T-helper 22 cell (primary cell): Measurements from ENCODE around the gene CDC6.

Experiments
- DNase-seq: peaks from one replicate; pipeline ENCODE4 v3.0.0-alpha.2; 2020; ENCODE audit warnings: low read depth

The CDC6 gene

GRCh38 chr17:40287494-40288369, at the start of gene CDC6:
TSS of gene CDC6 (plus strand) at chr17:40287879. CDS start at chr17:40289421, 1,542 bp downstream.
- peak; percentile 98 for DNase-seq

- no peak for DNase-seq
These were observed 46.3 kb upstream of the CDC6 start for GRCh38 chr17:40241252-40241834.

- no peak for DNase-seq
These were observed 44.9 kb upstream of the CDC6 start for GRCh38 chr17:40242774-40243173.

GRCh38 chr17:40243761-40244160, 43.9 kb upstream of the CDC6 start:
- no peak for DNase-seq

- DNase-seq, result no peak
These were observed 43.4 kb upstream of the CDC6 start for GRCh38 chr17:40244255-40244654.

- DNase-seq, result no peak
These were observed 39.7 kb upstream of the CDC6 start for GRCh38 chr17:40247926-40248495.

- DNase-seq, result no peak
These were observed 39.2 kb upstream of the CDC6 start for GRCh38 chr17:40248507-40248906.

- DNase-seq, result no peak
These were observed 36.1 kb upstream of the CDC6 start for GRCh38 chr17:40251576-40251975.

- DNase-seq, result no peak
These were observed 34.1 kb upstream of the CDC6 start for GRCh38 chr17:40253565-40253964.

GRCh38 chr17:40259505-40259904, 28.2 kb upstream of the CDC6 start:
- no peak for DNase-seq

GRCh38 chr17:40260528-40260927, 27.2 kb upstream of the CDC6 start:
- DNase-seq, result no peak

GRCh38 chr17:40264458-40265185, 23.1 kb upstream of the CDC6 start:
- no peak for DNase-seq

- DNase-seq, result no peak
These were observed 22.3 kb upstream of the CDC6 start for GRCh38 chr17:40265337-40265736.

GRCh38 chr17:40266882-40267281, 20.8 kb upstream of the CDC6 start:
- DNase-seq, result no peak

GRCh38 chr17:40268141-40268712, 19.5 kb upstream of the CDC6 start:
- no peak for DNase-seq

GRCh38 chr17:40278414-40278813, 9.3 kb upstream of the CDC6 start:
- DNase-seq, result no peak

GRCh38 chr17:40279402-40279801, 8.3 kb upstream of the CDC6 start:
- no peak for DNase-seq

- DNase-seq, result no peak
These were observed 6.0 kb upstream of the CDC6 start for GRCh38 chr17:40281663-40282062.

- DNase-seq, result no peak
These were observed 4.0 kb upstream of the CDC6 start for GRCh38 chr17:40283662-40284061.

GRCh38 chr17:40284085-40284713, 3.5 kb upstream of the CDC6 start:
- DNase-seq, result no peak

- no peak for DNase-seq
These were observed 1.2 kb upstream of the CDC6 start for GRCh38 chr17:40286473-40286872.

GRCh38 chr17:40287159-40287493, 553 bp upstream of the CDC6 start:
- no peak for DNase-seq
